Coronary artery (tissue), 2 donors: Measurements from ENCODE around the gene TMEM97.

Experiments
- DNase-seq: peaks from one replicate; pipeline ENCODE4 v3.0.0-alpha.2; 2017; ENCODE audit warnings: low spot score
- H3K27ac ChIP-seq, 2 donors: fragments of 200-600 bp; sonication (generic); one replicate each; pipeline ENCODE4 v1.5.1; 2016 to 2019
- H3K4me3 ChIP-seq: fragments of 200-600 bp; sonication (generic); 2 replicates; pipeline ENCODE4 v1.5.1; 2016; ENCODE audit warnings: mild to moderate bottlenecking, moderate library complexity
- CTCF ChIP-seq: fragments of 200-600 bp; sonication (generic); IDR thresholded peaks from one replicate; pipeline ENCODE4 v1.5.1; 2019; ENCODE audit warnings: antibody characterized with exemption

The TMEM97 gene

GRCh38 chr17:28345419-28346198, 26.6 kb downstream of the TMEM97 start:
- H3K27ac ChIP-seq, result peak overlapping the region; percentile 45 to 77
- TF ChIP-seq CTCF, result no peak
- DNase-seq, result no peak
- no peak overlapping the region for H3K4me3 ChIP-seq

- Histone ChIP-seq H3K4me3 (no peak overlapping the region), H3K27ac (peak overlapping the region; percentile 45 to 77)
- no peak for DNase-seq
- no peak for TF ChIP-seq CTCF
These were observed 27.2 kb downstream of the TMEM97 start for GRCh38 chr17:28346199-28346580.

DNA sequence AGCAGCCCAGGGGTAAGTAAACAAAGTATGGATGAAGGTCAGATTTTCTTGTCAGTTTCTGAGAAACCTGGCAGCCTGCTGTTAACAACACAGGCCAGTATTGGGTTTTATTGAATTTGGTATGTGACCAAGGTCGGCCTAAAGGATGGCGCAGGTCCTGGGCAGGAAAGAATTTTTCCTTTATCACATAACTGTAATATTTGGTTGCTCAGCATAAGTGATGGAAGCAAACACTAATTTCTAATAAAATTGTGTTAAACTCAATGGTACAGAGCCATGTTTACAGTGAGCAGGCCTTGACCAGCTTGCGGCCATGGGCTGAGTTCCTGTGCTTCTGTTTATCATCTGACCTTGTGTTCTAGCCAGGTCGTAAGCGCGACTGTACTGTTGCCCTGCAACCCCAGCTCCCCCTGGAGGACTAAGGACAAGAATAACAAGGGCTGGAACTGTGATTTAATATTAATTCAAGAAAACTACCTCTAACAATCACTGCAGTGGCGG, 27.8 kb downstream of the TMEM97 start:
- no peak overlapping the region for H3K4me3 ChIP-seq
- TF ChIP-seq CTCF, result no peak
- no peak for DNase-seq
- H3K27ac ChIP-seq, result peak overlapping the region; percentile 45 to 77

DNA sequence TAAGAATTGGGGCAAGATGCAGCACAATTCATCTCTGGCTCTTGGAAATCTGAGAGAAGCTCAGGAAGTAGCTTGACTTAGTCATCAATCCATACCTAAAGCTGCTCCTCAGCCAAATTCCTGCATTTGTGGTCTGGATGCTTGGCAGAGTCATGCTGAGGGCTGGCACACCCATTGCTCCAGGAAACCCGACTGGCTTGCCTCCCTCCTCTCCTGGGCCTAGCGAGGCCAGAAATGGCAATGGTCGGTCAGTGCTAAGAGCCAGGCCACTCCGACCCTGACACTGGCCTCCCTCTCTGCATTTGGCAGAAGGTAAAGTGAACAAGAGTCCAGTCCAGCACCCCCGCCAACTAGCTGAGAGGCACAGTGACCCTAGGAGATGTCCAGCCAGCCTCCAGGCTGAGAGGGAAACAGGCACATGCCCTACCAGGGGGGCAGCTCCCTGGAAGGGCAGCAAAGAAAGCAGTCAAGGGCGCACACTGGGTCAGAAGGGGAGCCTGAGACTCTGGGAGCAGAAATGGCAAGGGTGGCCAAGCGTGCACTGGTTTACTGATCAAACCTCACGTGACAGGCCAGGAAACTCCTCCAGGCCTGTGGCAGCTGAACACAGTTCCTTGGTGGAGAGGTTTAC, 28.4 kb downstream of the TMEM97 start:
- TF ChIP-seq CTCF, result no peak
- Histone ChIP-seq H3K4me3 (no peak overlapping the region), H3K27ac (peak overlapping the region; percentile 8 to 77)
- DNase-seq, result no peak

DNA sequence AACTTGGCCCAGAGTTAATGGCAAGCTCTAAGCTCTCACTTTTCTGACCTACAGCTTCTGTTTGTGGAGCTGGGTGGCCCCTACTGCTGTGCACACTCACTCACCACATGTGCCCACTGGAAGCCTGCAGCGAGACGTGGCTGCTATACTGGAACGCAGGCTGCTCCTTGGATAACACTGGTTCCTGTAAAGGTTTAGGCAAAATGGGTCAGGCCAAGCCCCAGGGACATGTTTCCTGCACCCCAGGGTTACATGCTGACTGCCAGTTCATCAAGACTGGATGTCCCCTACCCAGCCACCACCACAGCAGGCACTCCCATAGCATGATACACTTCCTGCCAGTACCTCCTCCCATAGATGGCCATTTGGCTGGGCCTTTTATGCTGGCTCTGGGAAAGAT, 30.0 kb downstream of the TMEM97 start:
- H3K4me3 ChIP-seq, result no peak overlapping the region
- H3K27ac ChIP-seq, result no peak overlapping the region
- TF ChIP-seq CTCF, result no peak
- no peak for DNase-seq

DNA sequence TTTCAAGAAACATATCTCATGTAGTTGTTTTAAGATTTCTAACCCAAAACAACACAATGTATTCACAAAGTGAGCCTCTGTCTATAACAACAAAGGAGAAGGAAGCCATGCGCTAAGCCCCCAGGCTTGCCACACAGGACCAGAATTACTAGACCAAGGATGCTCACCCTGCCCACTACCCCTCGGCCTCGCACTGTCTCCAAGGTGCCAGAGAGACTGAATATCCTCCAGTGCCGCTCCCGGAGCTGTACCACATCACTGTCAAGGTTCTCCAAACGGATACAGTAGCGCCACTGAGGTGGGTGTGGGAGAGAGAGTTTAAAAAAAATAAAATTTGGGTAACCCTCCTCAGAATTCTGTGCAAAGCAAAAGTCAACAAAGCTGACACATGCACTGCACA, 31.3 kb downstream of the TMEM97 start:
- no peak for TF ChIP-seq CTCF
- Histone ChIP-seq H3K27ac (no peak overlapping the region), H3K4me3 (no peak overlapping the region)
- no peak for DNase-seq
